ENCODE data around the gene BPI.

DNA sequence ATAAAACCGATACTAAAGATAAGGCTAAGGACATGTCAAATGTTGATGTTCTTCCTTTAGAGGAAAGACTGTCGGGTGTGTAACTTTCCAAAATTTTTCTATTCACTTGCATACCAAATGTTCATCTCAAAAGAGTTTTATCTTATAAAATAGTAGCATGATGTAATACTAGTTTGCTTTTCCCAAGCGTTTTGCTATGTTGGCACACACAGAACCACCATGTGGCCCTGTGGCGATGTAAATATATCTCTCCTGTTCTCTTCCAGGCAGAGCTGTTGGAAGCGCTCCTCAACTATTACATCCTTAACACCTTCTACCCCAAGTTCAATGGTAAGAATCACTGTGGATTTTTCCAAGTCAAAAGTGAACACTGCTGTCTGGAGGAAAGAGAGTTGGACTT, 68.8 kb downstream of the BPI start:
- TF ChIP-seq, protein P1, sequence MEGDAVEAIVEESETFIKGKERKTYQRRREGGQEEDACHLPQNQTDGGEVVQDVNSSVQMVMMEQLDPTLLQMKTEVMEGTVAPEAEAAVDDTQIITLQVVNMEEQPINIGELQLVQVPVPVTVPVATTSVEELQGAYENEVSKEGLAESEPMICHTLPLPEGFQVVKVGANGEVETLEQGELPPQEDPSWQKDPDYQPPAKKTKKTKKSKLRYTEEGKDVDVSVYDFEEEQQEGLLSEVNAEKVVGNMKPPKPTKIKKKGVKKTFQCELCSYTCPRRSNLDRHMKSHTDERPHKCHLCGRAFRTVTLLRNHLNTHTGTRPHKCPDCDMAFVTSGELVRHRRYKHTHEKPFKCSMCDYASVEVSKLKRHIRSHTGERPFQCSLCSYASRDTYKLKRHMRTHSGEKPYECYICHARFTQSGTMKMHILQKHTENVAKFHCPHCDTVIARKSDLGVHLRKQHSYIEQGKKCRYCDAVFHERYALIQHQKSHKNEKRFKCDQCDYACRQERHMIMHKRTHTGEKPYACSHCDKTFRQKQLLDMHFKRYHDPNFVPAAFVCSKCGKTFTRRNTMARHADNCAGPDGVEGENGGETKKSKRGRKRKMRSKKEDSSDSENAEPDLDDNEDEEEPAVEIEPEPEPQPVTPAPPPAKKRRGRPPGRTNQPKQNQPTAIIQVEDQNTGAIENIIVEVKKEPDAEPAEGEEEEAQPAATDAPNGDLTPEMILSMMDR (IDR thresholded peaks at IDR 0.05) = no peak
- TF ChIP-seq POLR2A (IDR thresholded peaks at IDR 0.05) = no peak

Data from heart left ventricle (tissue), 13 donors.